Right atrium auricular region (tissue), 2 donors: ENCODE measurements around the gene CFAP251. TPM values are rescaled to one million over a fixed set of nuclear protein-coding genes. Genes with fewer than 3 reads are reported as not detected.

Experiments used
- DNase-seq: peaks from one replicate; pipeline ENCODE4 v3.0.0-alpha.2; 2019; ENCODE audit warnings: low spot score
- H3K27ac ChIP-seq, 2 donors: fragments of 200-600 bp; sonication (generic); 1 replicate in 1 of 2; 2 replicates in 1 of 2; pipeline ENCODE4 v1.5.1; 2016 to 2019
- H3K27me3 ChIP-seq, 2 donors: fragments of 200-600 bp; sonication (generic); one replicate each; pipeline versions ENCODE4 v1.5.1 to v1.6.0; 2017 to 2019
- H3K36me3 ChIP-seq: fragments of 200-600 bp; sonication (generic); one replicate; pipeline ENCODE4 v1.5.1; 2016
- H3K4me1 ChIP-seq, 2 donors: fragments of 200-600 bp; sonication (generic); one replicate each; pipeline versions ENCODE4 v1.5.1 to v1.6.0; 2017 to 2019
- H3K4me3 ChIP-seq, 2 donors: fragments of 200-600 bp; sonication (generic); 1 replicate in 1 of 2; 2 replicates in 1 of 2; pipeline ENCODE4 v1.5.1; 2017 to 2019; ENCODE audit warnings: mild to moderate bottlenecking in 1 of 2, moderate library complexity in 1 of 2
- H3K9me3 ChIP-seq, 2 donors: fragments of 200-600 bp; sonication (generic); one replicate each; pipeline ENCODE4 v1.5.1; 2019
- CTCF ChIP-seq, 2 donors: fragments of 200-600 bp; sonication (generic); IDR thresholded peaks; one replicate each; pipeline ENCODE4 v1.5.1; 2019; ENCODE audit warnings: antibody characterized with exemption in 2 of 2
- total RNA-seq, 2 donors: library from RNA; depleted of rRNA; stranded (reverse); fragments of >200 nt; gene quantifications; one replicate each; pipeline ENCODE4 v1.1.0, GENCODE V29; 2016

The CFAP251 gene
- total RNA-seq, 2 donors from 2014 or later: 1.0 to 2.2 TPM

GRCh38 chr12:122048151-122048550 lies 129.8 kb downstream of the CFAP251 start:
- Histone ChIP-seq H3K27ac (no peak overlapping the region), H3K9me3 (no peaks in the 10 kb centered on the region), H3K4me3 (no peak overlapping the region), H3K27me3 (no peaks in the 10 kb centered on the region), H3K36me3 (peaks cover 24% of the 10 kb centered on the region), H3K4me1 (peaks cover 3 to 18% of the 10 kb centered on the region in 2 donors)
- DNase-seq: no peak
- TF ChIP-seq CTCF (IDR thresholded peaks at IDR 0.05): no peak

GRCh38 chr12:122049827-122050226 lies 131.4 kb downstream of the CFAP251 start:
- Histone ChIP-seq H3K36me3 (peaks cover 13% of the 10 kb centered on the region), H3K27ac (no peak overlapping the region), H3K9me3 (no peaks in the 10 kb centered on the region), H3K4me3 (no peak overlapping the region), H3K4me1 (peaks cover 3 to 29% of the 10 kb centered on the region in 2 donors), H3K27me3 (no peaks in the 10 kb centered on the region)
- TF ChIP-seq CTCF (IDR thresholded peaks at IDR 0.05): no peak
- no peak for DNase-seq

GRCh38 chr12:122050706-122051105 lies 132.3 kb downstream of the CFAP251 start:
- Histone ChIP-seq H3K27me3 (no peaks in the 10 kb centered on the region), H3K4me3 (no peak overlapping the region), H3K27ac (peak overlapping the region; percentile 73 to 93), H3K9me3 (no peaks in the 10 kb centered on the region), H3K36me3 (peaks cover 10% of the 10 kb centered on the region), H3K4me1 (peaks cover 3 to 29% of the 10 kb centered on the region in 2 donors)
- TF ChIP-seq CTCF (IDR thresholded peaks at IDR 0.05): no peak
- DNase-seq: no peak

- H3K9me3 ChIP-seq: no peaks in the 10 kb centered on the region
- peaks cover 3 to 29% of the 10 kb centered on the region in 2 donors for H3K4me1 ChIP-seq
- DNase-seq: no peak
- no peak for TF ChIP-seq CTCF (IDR thresholded peaks at IDR 0.05)
- H3K27me3 ChIP-seq: no peaks in the 10 kb centered on the region
- H3K36me3 ChIP-seq: peaks cover 7% of the 10 kb centered on the region
- no peak overlapping the region for H3K4me3 ChIP-seq
- H3K27ac ChIP-seq: peak overlapping the region; percentile 73 to 93
Observed at GRCh38 chr12:122051231-122051876, 133.0 kb downstream of the CFAP251 start.

GRCh38 chr12:122052285-122052684 lies 133.9 kb downstream of the CFAP251 start:
- H3K4me3 ChIP-seq: no peak overlapping the region
- H3K36me3 ChIP-seq: peaks cover 6% of the 10 kb centered on the region
- no peaks in the 10 kb centered on the region for H3K27me3 ChIP-seq
- no peaks in the 10 kb centered on the region for H3K9me3 ChIP-seq
- peak overlapping the region; percentile 73 to 93 for H3K27ac ChIP-seq
- DNase-seq: no peak
- peaks cover 3 to 29% of the 10 kb centered on the region in 2 donors for H3K4me1 ChIP-seq
- TF ChIP-seq CTCF (IDR thresholded peaks at IDR 0.05): no peak

Other genes with a start within 250 kb of the CFAP251 start
- gene MORN3, start 248.9 kb upstream of the CFAP251 start, total RNA-seq: under 1 TPM in 1 of 2 donors, not detected in 1; 0.35 TPM
- gene TMEM120B, start 205.8 kb upstream of the CFAP251 start, total RNA-seq: 1 to 10 TPM; 3.3 to 4.7 TPM
- 10 to 100 TPM in 1 of 2 donors, 1 to 10 TPM in 1; 7.3 to 21.9 TPM for gene RHOF, start 124.9 kb upstream of the CFAP251 start, total RNA-seq
- 1 to 10 TPM; 6.0 to 9.3 TPM for gene SETD1B, start 114.6 kb upstream of the CFAP251 start, total RNA-seq
- 1 to 10 TPM in 1 of 2 donors, under 1 TPM in 1; 0.39 to 1.3 TPM for gene HPD, start 59.7 kb upstream of the CFAP251 start, total RNA-seq
- gene PSMD9, start 29.8 kb upstream of the CFAP251 start, total RNA-seq: 10 to 100 TPM; 33.2 to 59.2 TPM
- gene BCL7A, start 103.3 kb downstream of the CFAP251 start, total RNA-seq: 10 to 100 TPM; 11.5 to 21.2 TPM
- gene MLXIP, start 160.2 kb downstream of the CFAP251 start, total RNA-seq: 10 to 100 TPM; 14.2 to 24.1 TPM